ENCODE data around the gene RPL7A.

RPL7A gene

DNA sequence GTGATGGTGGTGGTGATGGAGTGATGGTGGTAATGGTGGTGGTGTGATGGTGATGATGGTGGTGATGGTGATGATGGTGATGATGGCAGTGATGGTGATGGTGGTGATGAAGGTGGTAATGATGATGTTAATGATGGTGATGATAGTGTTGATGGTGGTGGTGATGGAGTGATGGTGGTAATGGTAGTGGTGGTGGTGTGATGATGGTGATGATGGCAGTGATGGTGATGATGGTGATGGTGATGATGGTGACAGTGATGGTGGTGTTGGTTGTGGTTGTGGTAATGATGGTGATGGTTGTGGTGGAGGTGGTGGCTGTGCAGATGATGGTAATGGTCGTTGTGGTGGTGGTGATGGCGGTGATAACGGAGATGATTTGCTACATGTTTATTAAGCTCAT is 35.4 kb downstream of the RPL7A start:
- no peak for DNase-seq
- TF ChIP-seq, protein P1, sequence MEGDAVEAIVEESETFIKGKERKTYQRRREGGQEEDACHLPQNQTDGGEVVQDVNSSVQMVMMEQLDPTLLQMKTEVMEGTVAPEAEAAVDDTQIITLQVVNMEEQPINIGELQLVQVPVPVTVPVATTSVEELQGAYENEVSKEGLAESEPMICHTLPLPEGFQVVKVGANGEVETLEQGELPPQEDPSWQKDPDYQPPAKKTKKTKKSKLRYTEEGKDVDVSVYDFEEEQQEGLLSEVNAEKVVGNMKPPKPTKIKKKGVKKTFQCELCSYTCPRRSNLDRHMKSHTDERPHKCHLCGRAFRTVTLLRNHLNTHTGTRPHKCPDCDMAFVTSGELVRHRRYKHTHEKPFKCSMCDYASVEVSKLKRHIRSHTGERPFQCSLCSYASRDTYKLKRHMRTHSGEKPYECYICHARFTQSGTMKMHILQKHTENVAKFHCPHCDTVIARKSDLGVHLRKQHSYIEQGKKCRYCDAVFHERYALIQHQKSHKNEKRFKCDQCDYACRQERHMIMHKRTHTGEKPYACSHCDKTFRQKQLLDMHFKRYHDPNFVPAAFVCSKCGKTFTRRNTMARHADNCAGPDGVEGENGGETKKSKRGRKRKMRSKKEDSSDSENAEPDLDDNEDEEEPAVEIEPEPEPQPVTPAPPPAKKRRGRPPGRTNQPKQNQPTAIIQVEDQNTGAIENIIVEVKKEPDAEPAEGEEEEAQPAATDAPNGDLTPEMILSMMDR (IDR thresholded peaks at IDR 0.05), result no peak
- no peak overlapping the region for H3K4me3 ChIP-seq
- H3K9me3 ChIP-seq, result no peaks in the 10 kb centered on the region
- H3K27ac ChIP-seq, result no peak overlapping the region
- H3K4me1 ChIP-seq, result no peaks in the 10 kb centered on the region
- H3K27me3 ChIP-seq, result no peaks in the 10 kb centered on the region
- intact Hi-C loops (cut with DNase I; ENCODE audit: low total_unique reads), result no loop called here
- no peaks in the 10 kb centered on the region for H3K36me3 ChIP-seq

DNA sequence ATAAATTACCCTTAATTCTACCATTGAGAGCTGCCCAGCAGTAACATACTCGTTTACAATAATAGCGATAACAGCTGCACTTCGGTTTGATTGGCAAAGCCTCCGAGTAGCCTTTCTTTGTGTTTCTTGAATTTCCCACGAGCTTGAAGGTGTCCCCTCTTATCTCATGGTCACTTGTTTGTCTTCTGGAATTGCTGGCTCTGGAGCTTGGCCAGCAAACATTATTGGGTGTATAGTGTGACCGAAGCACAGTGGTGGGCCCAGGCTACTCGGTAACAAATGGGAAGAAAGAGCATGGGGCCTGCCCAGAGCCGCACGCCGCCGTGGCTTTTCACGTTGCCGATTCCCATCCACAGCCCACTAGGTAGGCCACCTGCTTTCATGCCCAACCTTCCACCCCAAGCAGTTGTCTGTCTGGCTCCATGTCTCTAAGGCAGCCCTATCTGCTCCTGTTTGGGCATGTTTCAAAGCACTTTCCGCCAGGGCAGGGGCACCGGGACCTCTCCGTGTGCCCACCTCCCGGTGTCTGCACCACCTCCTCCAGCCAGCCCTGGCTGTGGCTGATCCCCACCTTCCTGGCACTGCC is 36.8 kb downstream of the RPL7A start:
- Histone ChIP-seq H3K4me3 (no peak overlapping the region), H3K4me1 (no peaks in the 10 kb centered on the region), H3K27ac (no peak overlapping the region), H3K9me3 (no peaks in the 10 kb centered on the region), H3K36me3 (no peaks in the 10 kb centered on the region), H3K27me3 (peaks cover 0 to 6% of the 10 kb centered on the region in 2 donors)
- DNase-seq, result no peak
- TF ChIP-seq, protein P1 (IDR thresholded peaks at IDR 0.05), result no peak
- intact Hi-C loops (cut with DNase I; ENCODE audit: low total_unique reads), result no loop called here

DNA sequence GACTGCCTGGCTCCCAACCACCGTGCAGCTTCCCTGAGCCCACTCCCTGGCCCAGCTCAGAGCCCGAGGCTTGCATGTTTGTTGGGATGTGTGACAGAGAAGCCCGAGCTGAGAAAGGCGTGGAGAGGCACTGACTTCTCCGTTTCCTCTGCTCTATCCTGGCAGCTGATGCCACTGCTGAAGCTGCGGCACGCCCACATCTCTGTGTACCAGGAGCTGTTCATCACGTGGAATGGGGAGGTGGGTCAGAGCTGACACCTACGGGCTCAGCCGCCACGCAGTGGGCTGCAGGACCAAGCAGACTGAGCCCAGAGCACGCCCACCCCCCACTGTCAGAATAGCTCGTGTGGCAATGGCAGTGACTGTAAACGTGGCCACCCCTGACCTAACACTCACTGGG is 37.4 kb downstream of the RPL7A start:
- Histone ChIP-seq H3K4me1 (no peaks in the 10 kb centered on the region), H3K27me3 (peaks cover 0 to 11% of the 10 kb centered on the region in 2 donors), H3K27ac (no peak overlapping the region), H3K36me3 (no peaks in the 10 kb centered on the region), H3K9me3 (no peaks in the 10 kb centered on the region), H3K4me3 (no peak overlapping the region)
- intact Hi-C loops (cut with DNase I; ENCODE audit: low total_unique reads), result no loop called here
- DNase-seq, result no peak
- TF ChIP-seq, protein P1 (IDR thresholded peaks at IDR 0.05), result no peak

DNA sequence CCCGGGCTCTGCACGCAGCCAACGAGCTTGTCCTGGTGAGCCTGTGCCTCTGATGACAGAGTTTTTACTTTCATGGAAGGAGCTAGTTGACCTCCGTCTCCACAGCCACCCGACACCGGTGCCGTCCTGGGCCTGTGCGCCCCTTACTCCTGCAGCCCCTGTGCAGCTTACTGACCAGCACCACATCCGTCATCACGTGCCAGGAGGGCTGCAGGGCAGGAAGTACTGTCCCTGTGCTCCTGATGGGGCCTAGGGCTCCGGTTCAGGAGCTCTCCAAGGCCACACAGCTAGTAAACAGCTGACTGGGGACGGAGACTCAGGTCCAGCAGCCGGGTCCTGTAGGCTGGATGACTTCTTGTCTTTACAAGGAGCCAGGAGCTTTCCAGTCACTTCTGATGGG is 38.3 kb downstream of the RPL7A start:
- Histone ChIP-seq H3K4me3 (no peak overlapping the region), H3K27ac (no peak overlapping the region), H3K36me3 (no peaks in the 10 kb centered on the region), H3K9me3 (no peaks in the 10 kb centered on the region), H3K27me3 (peaks cover 0 to 17% of the 10 kb centered on the region in 2 donors), H3K4me1 (no peaks in the 10 kb centered on the region)
- DNase-seq, result no peak
- TF ChIP-seq, protein P1 (IDR thresholded peaks at IDR 0.05), result no peak
- intact Hi-C loops (cut with DNase I; ENCODE audit: low total_unique reads), result no loop called here

DNA sequence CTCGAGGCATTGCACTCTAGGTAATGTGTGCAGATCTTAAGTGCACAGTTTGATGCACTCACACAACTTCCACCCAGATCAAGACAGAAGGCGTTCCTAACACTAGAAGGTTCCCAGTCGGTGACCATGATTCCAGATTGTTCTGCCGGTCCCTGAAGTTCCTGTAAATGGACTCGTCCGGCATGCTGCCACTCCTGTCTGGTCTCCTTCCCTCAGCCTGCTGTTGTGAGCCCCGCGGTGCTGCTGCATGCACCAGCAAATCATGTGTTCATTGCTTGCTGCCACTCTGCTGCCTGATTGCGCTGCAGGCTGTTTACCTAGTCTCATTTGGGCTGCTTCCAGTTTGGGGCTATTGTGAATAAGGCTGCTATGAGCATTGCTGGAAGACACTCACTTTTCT is 39.7 kb downstream of the RPL7A start:
- TF ChIP-seq, protein P1 (IDR thresholded peaks at IDR 0.05), result no peak
- peaks cover 0 to 17% of the 10 kb centered on the region in 2 donors for H3K27me3 ChIP-seq
- H3K4me1 ChIP-seq, result no peaks in the 10 kb centered on the region
- no peak for DNase-seq
- H3K4me3 ChIP-seq, result no peak overlapping the region
- intact Hi-C loops (cut with DNase I; ENCODE audit: low total_unique reads), result no loop called here
- H3K9me3 ChIP-seq, result no peaks in the 10 kb centered on the region
- H3K27ac ChIP-seq, result no peak overlapping the region
- no peaks in the 10 kb centered on the region for H3K36me3 ChIP-seq

Measured in tibial artery (tissue), 4 donors.